Endothelial cell of umbilical vein (primary cell): ENCODE data around the gene CPNE5. TPM values are rescaled to one million over a fixed set of nuclear protein-coding genes. Genes with fewer than 3 reads are reported as not detected.

Experiments used
- BruUV-seq: library from RNA; stranded (reverse); fragments of 400-500 nt; replicated peaks from 2 replicates; lab custom pipeline; 2021; lab: Mats Ljungman, UMichigan
- CTCF ChIA-PET: fragments of 300-600, 350-600 bp; sonication (Branson Sonifier 250); formaldehyde crosslinking; loops from one replicate; lab custom pipeline; 2021; ENCODE audit warnings: antibody characterized with exemption, inconsistent platforms; lab: Charles Lee
- POLR2A ChIA-PET: fragments of 300-600, 350-600 bp; sonication (Branson Sonifier 250); formaldehyde crosslinking; loops from one replicate; lab custom pipeline; 2021; ENCODE audit warnings: antibody characterized with exemption, inconsistent platforms; lab: Charles Lee
- DNase-seq: peaks from one replicate; pipeline ENCODE4 v3.0.0-alpha.2; 2011; ENCODE audit warnings: low read depth, low spot score
- FAIRE-seq: peaks from 2 replicates; lab custom pipeline; 2011; peaks lifted over from hg19 to GRCh38; lab: Jason Lieb, UNC
- H2AFZ ChIP-seq: 2 replicates; pipeline ENCODE4 v1.6.0; 2012; ENCODE audit warnings: low read depth, low read length, control low read depth, inconsistent platforms
- H3K27ac ChIP-seq: 2 replicates; pipeline ENCODE4 v1.5.1; 2011; ENCODE audit warnings: low read depth, mild to moderate bottlenecking, control low read depth, low read length, moderate library complexity; ENCODE audit not compliant: insufficient read depth
- H3K27me3 ChIP-seq, 2 experiments: 2 replicates each; pipeline versions ENCODE4 v1.6.0 to v1.6.1; 2011; ENCODE audit warnings: low read length in 2 of 2, mixed read lengths in 1 of 2; ENCODE audit not compliant: control insufficient read depth in 2 of 2, insufficient read depth in 2 of 2
- H3K36me3 ChIP-seq, 2 experiments: 2 replicates in 1 of 2; 3 replicates in 1 of 2; pipeline ENCODE4 v1.5.1; 2011; ENCODE audit warnings: low read length in 2 of 2, mild to moderate bottlenecking in 1 of 2, moderate library complexity in 1 of 2; ENCODE audit not compliant: control insufficient read depth in 2 of 2, insufficient read depth in 2 of 2; ENCODE audit errors: extremely low read depth in 1 of 2
- H3K4me1 ChIP-seq: 3 replicates; pipeline ENCODE4 v1.5.1; 2011; ENCODE audit warnings: mild to moderate bottlenecking, low read length; ENCODE audit not compliant: control insufficient read depth, insufficient read depth; ENCODE audit errors: extremely low read depth
- H3K4me2 ChIP-seq: 2 replicates; pipeline ENCODE4 v1.6.1; 2011; ENCODE audit warnings: low read length, control low read depth, mixed read lengths; ENCODE audit not compliant: insufficient read depth
- H3K4me3 ChIP-seq, 3 experiments: fragments of 200-600 bp in 1 of 3; sonication (generic), shearing (Covaris generic) in 1 of 3; replicated peaks in 1 of 3; 2 replicates each; pipeline ENCODE4 v1.5.1; 2011 to 2016; ENCODE audit warnings: control low read depth in 3 of 3, low read length in 3 of 3, mild to moderate bottlenecking in 2 of 3, inconsistent platforms in 1 of 3, low read depth in 1 of 3, moderate library complexity in 1 of 3; ENCODE audit not compliant: insufficient read depth in 1 of 3
- H3K79me2 ChIP-seq: 2 replicates; pipeline ENCODE4 v1.6.0; 2012; ENCODE audit warnings: low read length, inconsistent platforms; ENCODE audit not compliant: control insufficient read depth, insufficient read depth
- H3K9ac ChIP-seq: replicated peaks from 2 replicates; pipeline ENCODE3; 2011; ENCODE audit warnings: low read length, control low read depth; ENCODE audit not compliant: insufficient read depth; ENCODE audit errors: extremely low read depth
- H3K9me1 ChIP-seq: replicated peaks from 3 replicates; pipeline ENCODE4 v1.6.0; 2011; ENCODE audit warnings: mild to moderate bottlenecking, low read length; ENCODE audit not compliant: control insufficient read depth, insufficient read depth; ENCODE audit errors: extremely low read depth
- H3K9me3 ChIP-seq: replicated peaks from 2 replicates; pipeline ENCODE4 v1.5.1; 2012; ENCODE audit warnings: low read length, inconsistent platforms; ENCODE audit not compliant: control insufficient read depth, insufficient read depth
- H4K20me1 ChIP-seq: replicated peaks from 2 replicates; pipeline ENCODE3; 2011; ENCODE audit warnings: mild to moderate bottlenecking, low read length; ENCODE audit not compliant: control insufficient read depth, insufficient read depth; ENCODE audit errors: extremely low read depth
- EZH2 ChIP-seq: IDR thresholded peaks from 2 replicates; pipeline ENCODE4 v1.6.1; 2012; ENCODE audit warnings: borderline replicate concordance, low read depth, mild to moderate bottlenecking, moderate library complexity, low read length, inconsistent platforms; ENCODE audit not compliant: severe bottlenecking
- FOS ChIP-seq: IDR thresholded peaks from 2 replicates; pipeline ENCODE4 v1.6.1; 2011; ENCODE audit warnings: mild to moderate bottlenecking, low read length, moderate library complexity, borderline replicate concordance; ENCODE audit not compliant: insufficient read depth
- GATA2 ChIP-seq: IDR thresholded peaks from 2 replicates; pipeline ENCODE4 v1.7.0; 2011; ENCODE audit warnings: low read depth, mild to moderate bottlenecking, moderate library complexity, mixed read lengths, low read length; ENCODE audit not compliant: insufficient read length, insufficient read depth
- JUN ChIP-seq: IDR thresholded peaks from 2 replicates; pipeline ENCODE4 v1.6.1; 2011; ENCODE audit warnings: borderline replicate concordance, low read depth; ENCODE audit not compliant: insufficient read length, insufficient read depth
- MYC ChIP-seq: IDR thresholded peaks from one replicate; pipeline ENCODE4 v1.6.1; 2011; ENCODE audit warnings: mild to moderate bottlenecking, low read depth, low read length
- dilution Hi-C: fragments of 300-500 bp; cut with MboI; formaldehyde crosslinking; loops from one replicate; pipeline ENCODE4 v1.15.0; 2019; ENCODE audit warnings: low sequenced_read_pairs; ENCODE audit not compliant: extremely low pct_ligation_motif_present
- intact Hi-C: fragments of 100-400 bp; cut with micrococcal nuclease; formaldehyde crosslinking; loops from one replicate; pipeline ENCODE4 v1.10.0; 2022
- polyA plus RNA-seq, 4 experiments: library from polyadenylated mRNA; depleted of rRNA in 3 of 4; stranded (reverse) in 3 of 4; unstranded in 1 of 4; fragments of >200 nt; gene quantifications; 2 replicates each; pipeline versions ENCODE4 v1.2.1 to v1.2.3, GENCODE V29; 2011 to 2012; ENCODE audit warnings: missing spikeins in 1 of 4
- total RNA-seq: library from RNA; stranded (reverse); gene quantifications from 2 replicates; pipeline ENCODE4 v1.2.3, GENCODE V29; 2021
- TF ChIP-seq, protein P1 (sequence below), 2 donors: IDR thresholded peaks; 1 replicate in 1 of 2; 2 replicates in 1 of 2; pipeline ENCODE4 v1.5.1; 2011; ENCODE audit warnings: low read length in 2 of 2, mild to moderate bottlenecking in 2 of 2, moderate library complexity in 2 of 2, control low read depth in 1 of 2, inconsistent platforms in 1 of 2, low read depth in 1 of 2; ENCODE audit not compliant: insufficient read depth in 1 of 2; ENCODE audit errors: extremely low read depth in 1 of 2
- TF ChIP-seq, protein P2 (sequence below): IDR thresholded peaks from 2 replicates; pipeline ENCODE4 v1.6.1; 2011; ENCODE audit not compliant: insufficient read depth, insufficient read length

CPNE5 gene
- total and polyA plus RNA-seq, 2 donors (not counting 3 experiments of a cell fraction or from before 2014, with no cell fraction given): 18.8 to 49.4 TPM

DNA sequence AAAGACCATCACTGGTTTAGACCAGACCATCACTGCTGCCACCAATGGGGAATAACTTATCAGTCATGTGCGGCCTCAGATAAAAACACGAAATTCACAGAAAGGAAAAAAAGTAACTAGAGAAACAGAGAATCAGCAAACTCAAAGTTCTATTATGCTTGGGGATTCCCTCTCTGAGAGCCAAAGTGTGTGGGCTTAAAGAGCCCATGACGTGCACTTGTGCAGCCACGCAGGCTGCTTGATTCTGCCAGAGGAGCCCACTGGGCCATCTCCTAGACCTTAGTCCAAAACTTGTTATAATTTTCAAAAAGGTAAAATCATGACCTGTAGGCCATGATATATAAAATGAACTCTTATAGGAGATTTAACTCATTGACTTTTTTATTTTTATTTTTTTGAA lies 126.4 kb downstream of the CPNE5 start:
- Histone ChIP-seq H3K9ac (no peak overlapping the region), H3K9me3 (no peaks in the 10 kb centered on the region), H3K4me1 (no peaks in the 10 kb centered on the region), H3K4me2 (no peak overlapping the region), H3K36me3 (no peaks in the 10 kb centered on the region), H3K4me3 (no peak overlapping the region), H3K9me1 (no peaks in the 10 kb centered on the region), H3K27me3 (peaks cover 0 to 1% of the 10 kb centered on the region in 2 experiments), H3K27ac (no peak overlapping the region), H4K20me1 (no peaks in the 10 kb centered on the region), H3K79me2 (no peaks in the 10 kb centered on the region), H2AFZ (no peak overlapping the region)
- DNase-seq: no peak
- FAIRE-seq: no peak
- no peak for TF ChIP-seq JUN
- no peak for TF ChIP-seq MYC
- TF ChIP-seq EZH2: no peak
- no peak for TF ChIP-seq GATA2
- TF ChIP-seq, protein P1, sequence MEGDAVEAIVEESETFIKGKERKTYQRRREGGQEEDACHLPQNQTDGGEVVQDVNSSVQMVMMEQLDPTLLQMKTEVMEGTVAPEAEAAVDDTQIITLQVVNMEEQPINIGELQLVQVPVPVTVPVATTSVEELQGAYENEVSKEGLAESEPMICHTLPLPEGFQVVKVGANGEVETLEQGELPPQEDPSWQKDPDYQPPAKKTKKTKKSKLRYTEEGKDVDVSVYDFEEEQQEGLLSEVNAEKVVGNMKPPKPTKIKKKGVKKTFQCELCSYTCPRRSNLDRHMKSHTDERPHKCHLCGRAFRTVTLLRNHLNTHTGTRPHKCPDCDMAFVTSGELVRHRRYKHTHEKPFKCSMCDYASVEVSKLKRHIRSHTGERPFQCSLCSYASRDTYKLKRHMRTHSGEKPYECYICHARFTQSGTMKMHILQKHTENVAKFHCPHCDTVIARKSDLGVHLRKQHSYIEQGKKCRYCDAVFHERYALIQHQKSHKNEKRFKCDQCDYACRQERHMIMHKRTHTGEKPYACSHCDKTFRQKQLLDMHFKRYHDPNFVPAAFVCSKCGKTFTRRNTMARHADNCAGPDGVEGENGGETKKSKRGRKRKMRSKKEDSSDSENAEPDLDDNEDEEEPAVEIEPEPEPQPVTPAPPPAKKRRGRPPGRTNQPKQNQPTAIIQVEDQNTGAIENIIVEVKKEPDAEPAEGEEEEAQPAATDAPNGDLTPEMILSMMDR (IDR thresholded peaks at IDR 0.05; ENCODE audit: extremely low read depth in 1 of 2, insufficient read depth in 1 of 2, low read depth in 1 of 2, low read length in 2 of 2): no peak
- TF ChIP-seq FOS: no peak
- TF ChIP-seq, protein P2, sequence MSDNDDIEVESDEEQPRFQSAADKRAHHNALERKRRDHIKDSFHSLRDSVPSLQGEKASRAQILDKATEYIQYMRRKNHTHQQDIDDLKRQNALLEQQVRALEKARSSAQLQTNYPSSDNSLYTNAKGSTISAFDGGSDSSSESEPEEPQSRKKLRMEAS: no peak
- ChIA-PET POLR2A (no interaction called here), CTCF (interaction anchor here (4.5 kb wide), 1 partner anchor 12 kb away, joined by 17 read pairs; no protein-coding TSS in a partner anchor)
- BruUV-seq: no TSS peak
- intact Hi-C loops (no loop called here), dilution Hi-C loops (no loop called here)
